Neural cell (in vitro differentiated cells): Measurements from ENCODE around the gene BUD23. TPM values are rescaled to one million over a fixed set of nuclear protein-coding genes. Genes with fewer than 3 reads are reported as not detected.

Source experiments
- H2AFZ ChIP-seq: fragments of 200-600, 300-800 bp; sonication (generic), shearing (Covaris generic); 2 replicates; pipeline ENCODE4 v1.6.0; 2014; ENCODE audit warnings: low read depth, mild to moderate bottlenecking, antibody characterized with exemption, low read length, moderate library complexity
- H3F3A ChIP-seq: fragments of 200-600 bp; shearing (Covaris generic); 2 replicates; pipeline ENCODE4 v1.6.1; 2016; ENCODE audit warnings: mild to moderate bottlenecking, moderate library complexity, mixed read lengths, antibody characterized with exemption, low read length; ENCODE audit not compliant: insufficient read depth, poor library complexity, severe bottlenecking
- H3K27ac ChIP-seq: fragments of 200-600, 300-800 bp; sonication (generic), shearing (Covaris generic); 2 replicates; pipeline ENCODE4 v1.5.1; 2014; ENCODE audit warnings: mild to moderate bottlenecking, low read length, moderate library complexity
- H3K27me3 ChIP-seq: fragments of 300-800, 200-600 bp; sonication (generic), shearing (Covaris generic); 2 replicates; pipeline ENCODE4 v1.6.0; 2014; ENCODE audit warnings: mild to moderate bottlenecking, low read depth, low read length, moderate library complexity; ENCODE audit not compliant: insufficient read depth
- H3K36me3 ChIP-seq: fragments of 300-800, 200-600 bp; sonication (generic), shearing (Covaris generic); 2 replicates; pipeline ENCODE4 v1.5.1; 2014; ENCODE audit warnings: mild to moderate bottlenecking, antibody characterized with exemption, low read length, moderate library complexity; ENCODE audit not compliant: insufficient read depth
- H3K4me2 ChIP-seq: fragments of 300-800, 200-600 bp; sonication (generic), shearing (Covaris generic); 2 replicates; pipeline ENCODE4 v1.6.0; 2014; ENCODE audit warnings: mild to moderate bottlenecking, low read length
- H3K4me3 ChIP-seq: fragments of 300-800, 200-600 bp; sonication (generic), shearing (Covaris generic); 2 replicates; pipeline ENCODE4 v1.5.1; 2014; ENCODE audit warnings: mild to moderate bottlenecking, low read length, moderate library complexity
- H3K79me2 ChIP-seq: fragments of 200-600 bp; shearing (Covaris generic); replicated peaks from 2 replicates; pipeline ENCODE4 v1.6.0; 2014; ENCODE audit warnings: mild to moderate bottlenecking, low read length, moderate library complexity; ENCODE audit not compliant: insufficient read depth
- H3K9ac ChIP-seq: fragments of 300-800, 200-600 bp; sonication (generic), shearing (Covaris generic); 2 replicates; pipeline ENCODE4 v1.6.1; 2016; ENCODE audit warnings: mild to moderate bottlenecking, low read length, mixed read lengths
- H3K9me2 ChIP-seq: fragments of 200-600 bp; shearing (Covaris generic); 2 replicates; pipeline ENCODE4 v1.6.1; 2016; ENCODE audit warnings: mild to moderate bottlenecking, low read length, mixed read lengths; ENCODE audit not compliant: insufficient read depth
- H3K9me3 ChIP-seq: fragments of 200-600, 300-800 bp; sonication (generic), shearing (Covaris generic); 2 replicates; pipeline ENCODE4 v1.6.1; 2016; ENCODE audit warnings: mild to moderate bottlenecking, mixed run types, low read length, moderate library complexity, mixed read lengths
- H4K20me1 ChIP-seq: fragments of 200-600 bp; shearing (Covaris generic); 2 replicates; pipeline ENCODE4 v1.6.1; 2016; ENCODE audit warnings: mild to moderate bottlenecking, mixed run types; ENCODE audit not compliant: insufficient read depth
- EP300 ChIP-seq: fragments of 450-650 bp; conservative IDR thresholded peaks from 2 replicates; pipeline ENCODE4 v1.6.1; 2014; ENCODE audit warnings: antibody characterized with exemption, mild to moderate bottlenecking, moderate library complexity; ENCODE audit not compliant: poor library complexity, severe bottlenecking
- EZH2 ChIP-seq: fragments of 200-600, 300-800 bp; shearing (Covaris generic), sonication (generic); IDR thresholded peaks from 2 replicates; pipeline ENCODE4 v1.6.1; 2014; ENCODE audit warnings: antibody characterized with exemption, low read length, borderline replicate concordance, mild to moderate bottlenecking; ENCODE audit not compliant: insufficient read depth, poor library complexity, severe bottlenecking
- MXI1 ChIP-seq: fragments of 450-650 bp; conservative IDR thresholded peaks from 2 replicates; pipeline ENCODE4 v1.6.1; 2014; ENCODE audit warnings: antibody characterized with exemption, mild to moderate bottlenecking; ENCODE audit not compliant: poor library complexity, severe bottlenecking
- POLR2AphosphoS5 ChIP-seq: IDR thresholded peaks from 2 replicates; pipeline ENCODE4 v1.6.1; 2012
- RAD21 ChIP-seq: fragments of 450-650 bp; conservative IDR thresholded peaks from 2 replicates; pipeline ENCODE4 v1.6.1; 2014; ENCODE audit warnings: antibody characterized with exemption, mild to moderate bottlenecking, moderate library complexity
- SMC3 ChIP-seq: fragments of 450-650 bp; conservative IDR thresholded peaks from 2 replicates; pipeline ENCODE4 v1.6.1; 2014; ENCODE audit warnings: antibody characterized with exemption, mild to moderate bottlenecking, moderate library complexity; ENCODE audit not compliant: poor library complexity
- TAF1 ChIP-seq: IDR thresholded peaks from 2 replicates; pipeline ENCODE4 v1.6.1; 2012; ENCODE audit warnings: low read depth
- polyA plus RNA-seq: library from polyadenylated mRNA; depleted of rRNA; stranded (reverse); fragments of >200 nt; gene quantifications from 2 replicates; pipeline ENCODE4 v1.2.3, GENCODE V29; 2014
- TF ChIP-seq, protein P1 (sequence below): IDR thresholded peaks from 2 replicates; pipeline ENCODE4 v1.6.1; 2012; ENCODE audit warnings: borderline replicate concordance
- TF ChIP-seq, protein P2 (sequence below): fragments of 450-650 bp; IDR thresholded peaks from 2 replicates; pipeline ENCODE4 v1.5.1; 2014; ENCODE audit warnings: antibody characterized with exemption, mild to moderate bottlenecking, moderate library complexity; ENCODE audit not compliant: poor library complexity, severe bottlenecking

The BUD23 gene
- polyA plus RNA-seq, 1 donor from 2014 or later = 82.9 TPM

DNA sequence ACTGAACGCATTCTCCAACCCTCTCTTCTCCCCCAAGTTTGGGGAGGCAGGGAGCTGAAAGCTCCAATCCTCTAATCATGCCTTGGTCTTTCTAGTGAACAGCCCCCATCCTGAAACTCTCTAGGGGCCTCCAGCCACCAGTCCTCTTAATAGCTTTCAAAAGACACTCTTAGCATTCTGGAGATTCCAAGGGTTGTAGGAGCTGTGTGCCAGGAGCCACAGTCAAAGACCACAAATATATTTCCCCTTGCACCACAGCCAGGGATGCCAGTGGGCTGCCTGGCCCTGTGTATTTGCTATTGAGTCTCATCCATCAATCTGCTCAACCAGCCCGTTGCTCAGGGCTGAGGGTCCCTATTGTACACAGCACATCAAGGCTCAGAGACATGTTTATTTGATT is 40.6 kb upstream of the BUD23 start:
- Histone ChIP-seq H3K9me2 (no peaks in the 10 kb centered on the region), H3K79me2 (no peaks in the 10 kb centered on the region), H3K9ac (no peak overlapping the region), H3K4me3 (no peak overlapping the region), H3F3A (no peaks in the 10 kb centered on the region), H3K9me3 (no peaks in the 10 kb centered on the region), H3K27ac (no peak overlapping the region), H2AFZ (no peak overlapping the region), H3K27me3 (peaks cover 21% of the 10 kb centered on the region), H3K4me2 (no peak overlapping the region), H3K36me3 (no peaks in the 10 kb centered on the region), H4K20me1 (no peaks in the 10 kb centered on the region)
- TF ChIP-seq EP300 (no peak), RAD21 (no peak), TAF1 (no peak), MXI1 (no peak), POLR2AphosphoS5 (no peak), SMC3 (no peak), EZH2 (no peak)
- TF ChIP-seq, protein P1, sequence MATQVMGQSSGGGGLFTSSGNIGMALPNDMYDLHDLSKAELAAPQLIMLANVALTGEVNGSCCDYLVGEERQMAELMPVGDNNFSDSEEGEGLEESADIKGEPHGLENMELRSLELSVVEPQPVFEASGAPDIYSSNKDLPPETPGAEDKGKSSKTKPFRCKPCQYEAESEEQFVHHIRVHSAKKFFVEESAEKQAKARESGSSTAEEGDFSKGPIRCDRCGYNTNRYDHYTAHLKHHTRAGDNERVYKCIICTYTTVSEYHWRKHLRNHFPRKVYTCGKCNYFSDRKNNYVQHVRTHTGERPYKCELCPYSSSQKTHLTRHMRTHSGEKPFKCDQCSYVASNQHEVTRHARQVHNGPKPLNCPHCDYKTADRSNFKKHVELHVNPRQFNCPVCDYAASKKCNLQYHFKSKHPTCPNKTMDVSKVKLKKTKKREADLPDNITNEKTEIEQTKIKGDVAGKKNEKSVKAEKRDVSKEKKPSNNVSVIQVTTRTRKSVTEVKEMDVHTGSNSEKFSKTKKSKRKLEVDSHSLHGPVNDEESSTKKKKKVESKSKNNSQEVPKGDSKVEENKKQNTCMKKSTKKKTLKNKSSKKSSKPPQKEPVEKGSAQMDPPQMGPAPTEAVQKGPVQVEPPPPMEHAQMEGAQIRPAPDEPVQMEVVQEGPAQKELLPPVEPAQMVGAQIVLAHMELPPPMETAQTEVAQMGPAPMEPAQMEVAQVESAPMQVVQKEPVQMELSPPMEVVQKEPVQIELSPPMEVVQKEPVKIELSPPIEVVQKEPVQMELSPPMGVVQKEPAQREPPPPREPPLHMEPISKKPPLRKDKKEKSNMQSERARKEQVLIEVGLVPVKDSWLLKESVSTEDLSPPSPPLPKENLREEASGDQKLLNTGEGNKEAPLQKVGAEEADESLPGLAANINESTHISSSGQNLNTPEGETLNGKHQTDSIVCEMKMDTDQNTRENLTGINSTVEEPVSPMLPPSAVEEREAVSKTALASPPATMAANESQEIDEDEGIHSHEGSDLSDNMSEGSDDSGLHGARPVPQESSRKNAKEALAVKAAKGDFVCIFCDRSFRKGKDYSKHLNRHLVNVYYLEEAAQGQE = no peak
- TF ChIP-seq, protein P2, sequence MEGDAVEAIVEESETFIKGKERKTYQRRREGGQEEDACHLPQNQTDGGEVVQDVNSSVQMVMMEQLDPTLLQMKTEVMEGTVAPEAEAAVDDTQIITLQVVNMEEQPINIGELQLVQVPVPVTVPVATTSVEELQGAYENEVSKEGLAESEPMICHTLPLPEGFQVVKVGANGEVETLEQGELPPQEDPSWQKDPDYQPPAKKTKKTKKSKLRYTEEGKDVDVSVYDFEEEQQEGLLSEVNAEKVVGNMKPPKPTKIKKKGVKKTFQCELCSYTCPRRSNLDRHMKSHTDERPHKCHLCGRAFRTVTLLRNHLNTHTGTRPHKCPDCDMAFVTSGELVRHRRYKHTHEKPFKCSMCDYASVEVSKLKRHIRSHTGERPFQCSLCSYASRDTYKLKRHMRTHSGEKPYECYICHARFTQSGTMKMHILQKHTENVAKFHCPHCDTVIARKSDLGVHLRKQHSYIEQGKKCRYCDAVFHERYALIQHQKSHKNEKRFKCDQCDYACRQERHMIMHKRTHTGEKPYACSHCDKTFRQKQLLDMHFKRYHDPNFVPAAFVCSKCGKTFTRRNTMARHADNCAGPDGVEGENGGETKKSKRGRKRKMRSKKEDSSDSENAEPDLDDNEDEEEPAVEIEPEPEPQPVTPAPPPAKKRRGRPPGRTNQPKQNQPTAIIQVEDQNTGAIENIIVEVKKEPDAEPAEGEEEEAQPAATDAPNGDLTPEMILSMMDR = no peak

DNA sequence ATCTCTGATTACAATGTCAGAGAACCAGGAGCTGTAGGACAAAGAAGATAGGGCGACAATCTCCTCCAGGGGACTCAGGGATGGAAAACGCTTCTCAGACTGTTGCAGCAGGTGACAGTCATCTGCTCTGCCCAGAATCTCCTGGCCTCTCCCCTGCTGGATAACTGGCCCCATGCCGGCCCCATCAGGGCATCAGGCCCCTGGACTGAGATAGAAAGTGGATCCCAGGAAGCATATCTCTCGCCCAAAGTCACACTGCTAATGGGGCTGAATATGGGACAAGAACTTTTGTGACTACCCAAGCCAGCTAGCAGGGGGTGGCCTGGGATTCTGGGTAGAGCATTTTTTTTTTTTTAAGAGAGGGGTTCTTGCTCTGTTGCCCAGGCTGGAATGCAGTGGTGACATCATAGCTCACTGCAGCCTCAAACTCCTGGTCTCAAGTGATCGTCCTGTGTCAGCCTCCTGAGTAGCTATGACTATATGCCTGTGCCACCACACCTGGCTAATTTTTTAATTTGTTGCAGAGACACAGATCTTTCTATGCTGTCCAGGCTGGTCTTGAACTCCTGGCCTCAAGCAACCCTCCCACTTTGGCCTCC is 38.6 kb upstream of the BUD23 start:
- TF ChIP-seq SMC3 (no peak), MXI1 (no peak), EP300 (no peak)

DNA sequence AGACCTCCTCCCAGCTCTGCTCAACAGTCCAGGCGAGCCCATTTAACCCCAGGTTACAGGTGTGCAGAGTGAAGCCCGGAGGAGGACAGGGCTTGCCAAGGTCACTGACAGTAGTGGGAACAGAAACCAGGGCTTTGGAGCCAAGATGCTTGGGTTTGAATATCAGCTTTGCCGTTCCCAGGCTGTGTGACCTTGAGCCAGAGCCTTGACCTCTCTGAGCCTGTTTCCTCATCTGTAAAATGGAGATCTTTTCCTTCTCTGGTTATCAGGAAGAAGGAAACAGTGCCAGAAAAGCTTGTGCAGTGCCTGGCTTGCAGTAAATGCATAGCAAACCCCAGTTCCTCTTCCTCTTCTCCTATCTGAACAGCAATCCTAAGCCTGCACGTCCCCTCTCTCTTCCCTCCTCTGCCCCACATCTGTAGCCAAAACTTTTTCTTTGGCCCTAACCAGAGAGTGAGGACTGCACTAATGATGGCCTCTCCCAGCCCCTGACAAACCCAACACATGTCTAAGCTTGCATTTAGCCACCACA is 37.7 kb upstream of the BUD23 start:
- Histone ChIP-seq H3K4me2 (no peak overlapping the region), H3K4me3 (no peak overlapping the region), H3K9me2 (no peaks in the 10 kb centered on the region), H3K9me3 (no peaks in the 10 kb centered on the region), H3K9ac (no peak overlapping the region), H3K79me2 (no peaks in the 10 kb centered on the region), H4K20me1 (no peaks in the 10 kb centered on the region), H2AFZ (no peak overlapping the region), H3F3A (no peaks in the 10 kb centered on the region), H3K27ac (no peak overlapping the region), H3K27me3 (peaks cover 42% of the 10 kb centered on the region), H3K36me3 (no peaks in the 10 kb centered on the region)
- TF ChIP-seq RAD21 = no peak
- TF ChIP-seq, protein P1 = no peak
- TF ChIP-seq TAF1 = no peak
- no peak for TF ChIP-seq EZH2
- TF ChIP-seq, protein P2 = no peak
- TF ChIP-seq MXI1 = no peak
- no peak for TF ChIP-seq EP300
- TF ChIP-seq POLR2AphosphoS5 = no peak
- TF ChIP-seq SMC3 = no peak

More for the DNA sequence above, 38.6 kb upstream of the BUD23 start:
- no peak overlapping the region for H3K4me3 ChIP-seq
- no peaks in the 10 kb centered on the region for H3K9me3 ChIP-seq
- H4K20me1 ChIP-seq = no peaks in the 10 kb centered on the region
- H3K36me3 ChIP-seq = no peaks in the 10 kb centered on the region
- no peak overlapping the region for H3K4me2 ChIP-seq
- no peak overlapping the region for H2AFZ ChIP-seq
- no peaks in the 10 kb centered on the region for H3F3A ChIP-seq
- peaks cover 41% of the 10 kb centered on the region for H3K27me3 ChIP-seq
- H3K9me2 ChIP-seq = no peaks in the 10 kb centered on the region
- no peak overlapping the region for H3K27ac ChIP-seq
- H3K79me2 ChIP-seq = no peaks in the 10 kb centered on the region
- H3K9ac ChIP-seq = no peak overlapping the region
